ENCODE measurements around the gene KREMEN1. TPM values are rescaled to one million over a fixed set of nuclear protein-coding genes. Genes with fewer than 3 reads are reported as not detected.

Gene KREMEN1
- total and polyA plus RNA-seq, 4 donors: 1.2 to 22.6 (median 3.8) TPM

- Histone ChIP-seq H3K9ac (ENCODE audit: low read depth in 1 of 2, low read length in 2 of 2) (no peak overlapping the region), H3K4me1 (ENCODE audit: control insufficient read depth in 4 of 4, insufficient read depth in 4 of 4, low read length in 3 of 4) (no peaks in the 10 kb centered on the region), H3K36me3 (ENCODE audit: control insufficient read depth in 4 of 4, insufficient read depth in 3 of 4, low read depth in 1 of 4, low read length in 3 of 4) (no peaks in the 10 kb centered on the region), H3K9me3 (ENCODE audit: control insufficient read depth in 4 of 4, low read length in 3 of 4) (no peaks in the 10 kb centered on the region), H3K27ac (ENCODE audit: low read depth in 1 of 2, low read length in 2 of 2) (no peak overlapping the region), H3K4me3 (ENCODE audit: low read depth in 1 of 3, low read length in 3 of 3) (no peak overlapping the region), H3K27me3 (ENCODE audit: control insufficient read depth in 4 of 4, insufficient read depth in 4 of 4, low read length in 3 of 4) (no peaks in the 10 kb centered on the region)
- no peak for TF ChIP-seq GABPA (IDR thresholded peaks at IDR 0.05 in 1 of 2, conservative IDR thresholded peaks at IDR 0.05 in 1 of 2)
- TF ChIP-seq EGR1 (IDR thresholded peaks at IDR 0.05; ENCODE audit: low read depth in 2 of 2): no peak
- no peak for TF ChIP-seq SP1 (IDR thresholded peaks at IDR 0.05)
- TF ChIP-seq YY1 (IDR thresholded peaks at IDR 0.05): no peak
- TF ChIP-seq JUND (IDR thresholded peaks at IDR 0.05): no peak
- TF ChIP-seq HNF4G (IDR thresholded peaks at IDR 0.05): no peak
- no peak for TF ChIP-seq CTCF (IDR thresholded peaks at IDR 0.05; ENCODE audit: low read depth, low read length, missing input control)
- no peak for TF ChIP-seq RAD21 (IDR thresholded peaks at IDR 0.05)
- no peak for TF ChIP-seq FOXA1 (IDR thresholded peaks at IDR 0.05)
- WGBS: 92% methylated on average over 3 of the region's 3 CpGs
- DNase-seq (ENCODE audit: low spot score): no peak
These were observed 124.3 kb downstream of the KREMEN1 start for GRCh38 chr22:29197096-29197495.

- no peak overlapping the region for H3K27ac ChIP-seq (ENCODE audit: low read depth in 1 of 2, low read length in 2 of 2)
- 94% methylated on average over 5 of the region's 5 CpGs for WGBS
- no peaks in the 10 kb centered on the region for H3K4me1 ChIP-seq (ENCODE audit: control insufficient read depth in 4 of 4, insufficient read depth in 4 of 4, low read length in 3 of 4)
- no peak overlapping the region for H3K9ac ChIP-seq (ENCODE audit: low read depth in 1 of 2, low read length in 2 of 2)
- no peaks in the 10 kb centered on the region for H3K36me3 ChIP-seq (ENCODE audit: control insufficient read depth in 4 of 4, insufficient read depth in 3 of 4, low read depth in 1 of 4, low read length in 3 of 4)
- DNase-seq (ENCODE audit: low spot score): no peak
- H3K27me3 ChIP-seq (ENCODE audit: control insufficient read depth in 4 of 4, insufficient read depth in 4 of 4, low read length in 3 of 4): no peaks in the 10 kb centered on the region
- H3K4me3 ChIP-seq (ENCODE audit: low read depth in 1 of 3, low read length in 3 of 3): no peak overlapping the region
- no peaks in the 10 kb centered on the region for H3K9me3 ChIP-seq (ENCODE audit: control insufficient read depth in 4 of 4, low read length in 3 of 4)
- no peak for TF ChIP-seq RAD21 (IDR thresholded peaks at IDR 0.05)
- no peak for TF ChIP-seq ZBTB33 (IDR thresholded peaks at IDR 0.05)
- no peak for TF ChIP-seq YY1 (IDR thresholded peaks at IDR 0.05)
- TF ChIP-seq FOXA2 (IDR thresholded peaks at IDR 0.05): no peak
- no peak for TF ChIP-seq HNF4A (conservative IDR thresholded peaks at IDR 0.05)
- no peak for TF ChIP-seq MAX (IDR thresholded peaks at IDR 0.05)
- TF ChIP-seq EGR1 (IDR thresholded peaks at IDR 0.05; ENCODE audit: low read depth in 2 of 2): no peak
- no peak for TF ChIP-seq TAF1 (conservative IDR thresholded peaks at IDR 0.05)
- TF ChIP-seq CTCF (IDR thresholded peaks at IDR 0.05; ENCODE audit: low read depth, low read length, missing input control): no peak
- TF ChIP-seq REST (IDR thresholded peaks at IDR 0.05): no peak
- TF ChIP-seq GABPA (IDR thresholded peaks at IDR 0.05 in 1 of 2, conservative IDR thresholded peaks at IDR 0.05 in 1 of 2): no peak
- TF ChIP-seq RXRA (IDR thresholded peaks at IDR 0.05): no peak
- no peak for TF ChIP-seq FOXA1 (IDR thresholded peaks at IDR 0.05)
- no peak for TF ChIP-seq NR2F2 (IDR thresholded peaks at IDR 0.05)
- no peak for TF ChIP-seq HNF4G (IDR thresholded peaks at IDR 0.05)
- no peak for TF ChIP-seq SP1 (IDR thresholded peaks at IDR 0.05)
- no peak for TF ChIP-seq ATF3 (IDR thresholded peaks at IDR 0.05)
These were observed 125.4 kb downstream of the KREMEN1 start for GRCh38 chr22:29198240-29198639.

All from liver (tissue), 9 donors.